ENCODE data around the gene AP3D1. TPM values are rescaled to one million over a fixed set of nuclear protein-coding genes. Genes with fewer than 3 reads are reported as not detected.

AP3D1 gene
- total RNA-seq, 1 donor from 2014 or later, result 157 TPM

DNA sequence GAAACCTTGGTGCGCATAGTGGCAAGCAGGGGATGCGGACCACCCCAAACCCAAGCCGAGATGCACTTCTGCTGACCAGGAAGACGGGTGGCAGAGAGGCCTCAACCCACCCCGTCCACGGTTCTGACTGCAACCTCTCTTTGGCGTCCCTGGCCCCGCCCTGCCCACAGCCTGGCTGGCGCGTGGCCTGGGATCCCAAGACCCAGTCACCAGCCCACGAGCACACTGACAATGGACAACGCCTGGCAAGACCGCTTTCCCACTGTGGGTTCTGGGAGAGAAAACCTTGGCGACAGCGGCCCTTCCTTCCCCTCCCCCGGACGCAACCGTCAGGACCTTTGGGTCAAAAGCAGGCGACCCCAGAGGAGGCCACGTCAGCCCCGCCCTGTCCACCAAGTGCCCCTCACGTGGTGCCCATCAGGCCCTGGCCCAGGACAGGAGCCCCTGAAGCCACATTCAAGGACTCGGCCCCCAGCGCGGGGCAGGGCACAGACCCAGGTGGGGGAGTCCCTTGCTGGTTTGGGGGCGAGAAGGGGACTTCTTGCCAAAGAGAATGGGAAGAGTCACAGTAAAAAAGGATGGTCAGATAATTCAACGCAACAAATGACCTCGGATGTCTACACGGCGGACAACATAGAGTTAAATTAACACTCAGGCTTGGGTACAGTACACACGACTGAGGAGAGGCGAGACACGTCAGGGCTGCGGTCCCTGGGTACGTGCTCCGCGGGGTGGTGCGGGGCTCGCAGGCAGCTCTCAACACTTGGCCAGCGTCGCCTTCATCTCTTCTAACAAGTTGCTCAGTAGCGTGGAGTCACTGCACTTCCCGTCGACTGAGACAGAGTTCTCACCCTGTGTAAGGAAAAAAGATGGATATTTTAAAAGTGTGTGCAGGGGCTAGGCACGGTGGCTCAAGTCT lies 49.7 kb downstream of the AP3D1 start:
- H3K9me3 Mint-ChIP-seq (ENCODE audit: low read depth), result no peaks in the 10 kb centered on the region
- peaks cover 23% of the 10 kb centered on the region for H3K36me3 Mint-ChIP-seq (ENCODE audit: low read depth)
- no peak overlapping the region for H3K27ac Mint-ChIP-seq (ENCODE audit: unreplicated experiment)
- no peak overlapping the region for H3K4me3 Mint-ChIP-seq (ENCODE audit: unreplicated experiment)
- no peaks in the 10 kb centered on the region for H3K27me3 Mint-ChIP-seq (ENCODE audit: low read depth)
- peaks cover 9% of the 10 kb centered on the region for H3K4me1 Mint-ChIP-seq (ENCODE audit: low read depth)
- no peak for DNase-seq (ENCODE audit: low spot score)
- TF ChIP-seq CTCF (IDR thresholded peaks at IDR 0.05), result no peak

DNA sequence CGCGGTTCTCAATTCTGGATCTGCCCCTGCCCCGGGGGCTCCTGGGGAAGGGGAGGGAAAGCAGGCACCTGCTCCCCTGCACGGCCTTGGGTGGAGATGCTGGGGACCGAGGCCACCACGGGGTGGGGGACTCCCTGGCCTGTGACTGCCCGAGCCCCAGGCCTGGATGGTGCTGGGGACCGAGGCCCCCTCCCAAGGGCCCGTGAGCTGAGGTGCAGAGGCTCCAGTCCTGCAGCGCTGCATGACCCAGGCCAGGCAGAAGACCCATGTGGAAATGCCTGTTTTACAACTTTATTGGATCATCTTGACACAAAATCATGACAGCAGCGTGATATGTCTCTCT lies 50.7 kb downstream of the AP3D1 start:
- Mint-ChIP-seq H3K4me3 (ENCODE audit: unreplicated experiment) (no peak overlapping the region), H3K4me1 (ENCODE audit: low read depth) (peaks cover 13% of the 10 kb centered on the region), H3K9me3 (ENCODE audit: low read depth) (no peaks in the 10 kb centered on the region), H3K27me3 (ENCODE audit: low read depth) (no peaks in the 10 kb centered on the region), H3K27ac (ENCODE audit: unreplicated experiment) (no peak overlapping the region), H3K36me3 (ENCODE audit: low read depth) (peaks cover 17% of the 10 kb centered on the region)
- no peak for TF ChIP-seq CTCF (IDR thresholded peaks at IDR 0.05)
- DNase-seq (ENCODE audit: low spot score), result no peak

GRCh38 chr19:2099937-2100718 lies 51.2 kb downstream of the AP3D1 start:
- Mint-ChIP-seq H3K27ac (ENCODE audit: unreplicated experiment) (no peak overlapping the region), H3K36me3 (ENCODE audit: low read depth) (peaks cover 14% of the 10 kb centered on the region), H3K9me3 (ENCODE audit: low read depth) (no peaks in the 10 kb centered on the region), H3K4me3 (ENCODE audit: unreplicated experiment) (no peak overlapping the region), H3K4me1 (ENCODE audit: low read depth) (peaks cover 17% of the 10 kb centered on the region), H3K27me3 (ENCODE audit: low read depth) (no peaks in the 10 kb centered on the region)
- no peak for TF ChIP-seq CTCF (IDR thresholded peaks at IDR 0.05)
- no peak for DNase-seq (ENCODE audit: low spot score)

DNA sequence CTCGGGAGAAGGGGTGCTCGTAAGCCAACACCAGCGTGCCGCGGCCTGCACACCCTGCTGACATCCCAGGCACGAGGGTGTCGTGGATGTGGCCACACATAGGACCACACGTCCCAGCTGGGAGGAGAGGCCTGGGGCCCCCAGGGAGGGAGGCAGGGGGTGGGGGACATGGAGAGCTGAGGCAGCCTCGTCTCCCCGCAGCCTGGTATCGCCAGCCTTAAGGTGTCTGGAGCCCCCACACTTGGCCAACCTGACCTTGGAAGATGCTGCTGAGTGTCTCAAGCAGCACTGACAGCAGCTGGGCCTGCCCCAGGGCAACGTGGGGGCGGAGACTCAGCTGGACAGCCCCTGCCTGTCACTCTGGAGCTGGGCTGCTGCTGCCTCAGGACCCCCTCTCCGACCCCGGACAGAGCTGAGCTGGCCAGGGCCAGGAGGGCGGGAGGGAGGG lies 52.3 kb downstream of the AP3D1 start:
- TF ChIP-seq CTCF (IDR thresholded peaks at IDR 0.05), result no peak
- Mint-ChIP-seq H3K4me3 (ENCODE audit: unreplicated experiment) (no peak overlapping the region), H3K36me3 (ENCODE audit: low read depth) (peaks cover 9% of the 10 kb centered on the region), H3K27me3 (ENCODE audit: low read depth) (no peaks in the 10 kb centered on the region), H3K4me1 (ENCODE audit: low read depth) (peaks cover 27% of the 10 kb centered on the region), H3K27ac (ENCODE audit: unreplicated experiment) (no peak overlapping the region), H3K9me3 (ENCODE audit: low read depth) (no peaks in the 10 kb centered on the region)
- DNase-seq (ENCODE audit: low spot score), result peak; percentile 90

- TF ChIP-seq CTCF (IDR thresholded peaks at IDR 0.05), result no peak
- DNase-seq (ENCODE audit: low spot score), result peak; percentile 90
- H3K9me3 Mint-ChIP-seq (ENCODE audit: low read depth), result no peaks in the 10 kb centered on the region
- H3K27ac Mint-ChIP-seq (ENCODE audit: unreplicated experiment), result no peak overlapping the region
- no peak overlapping the region for H3K4me3 Mint-ChIP-seq (ENCODE audit: unreplicated experiment)
- peaks cover 6% of the 10 kb centered on the region for H3K36me3 Mint-ChIP-seq (ENCODE audit: low read depth)
- no peaks in the 10 kb centered on the region for H3K27me3 Mint-ChIP-seq (ENCODE audit: low read depth)
- peaks cover 28% of the 10 kb centered on the region for H3K4me1 Mint-ChIP-seq (ENCODE audit: low read depth)
These were observed 53.5 kb downstream of the AP3D1 start for GRCh38 chr19:2097886-2098327.

Measured in chondrocyte (in vitro differentiated cells).